Vagina (tissue), 2 donors: Measurements from ENCODE around the gene SRRT.

ENCODE experiments used
- POLR2A ChIP-seq, 2 donors: fragments of 450-650 bp; IDR thresholded peaks; one replicate each; pipeline ENCODE4 v1.6.1; 2017; ENCODE audit warnings: antibody characterized with exemption in 2 of 2, mild to moderate bottlenecking in 2 of 2, moderate library complexity in 2 of 2
- POLR2AphosphoS5 ChIP-seq, 2 donors: sonication (generic); formaldehyde crosslinking; IDR thresholded peaks; one replicate each; pipeline ENCODE4 v1.9.0; 2017; ENCODE audit warnings: antibody characterized with exemption in 2 of 2, mild to moderate bottlenecking in 2 of 2, low read depth in 1 of 2; ENCODE audit not compliant: insufficient read depth in 1 of 2
- TF ChIP-seq, protein P1 (sequence below), 3 experiments: fragments of 450-650 bp in 2 of 3; fragments of 200-600 bp in 1 of 3; sonication (generic) in 1 of 3; IDR thresholded peaks; one replicate each; pipeline ENCODE4 v1.5.1; 2017 to 2019; ENCODE audit warnings: antibody characterized with exemption in 3 of 3, mild to moderate bottlenecking in 2 of 3, moderate library complexity in 2 of 3

DNA sequence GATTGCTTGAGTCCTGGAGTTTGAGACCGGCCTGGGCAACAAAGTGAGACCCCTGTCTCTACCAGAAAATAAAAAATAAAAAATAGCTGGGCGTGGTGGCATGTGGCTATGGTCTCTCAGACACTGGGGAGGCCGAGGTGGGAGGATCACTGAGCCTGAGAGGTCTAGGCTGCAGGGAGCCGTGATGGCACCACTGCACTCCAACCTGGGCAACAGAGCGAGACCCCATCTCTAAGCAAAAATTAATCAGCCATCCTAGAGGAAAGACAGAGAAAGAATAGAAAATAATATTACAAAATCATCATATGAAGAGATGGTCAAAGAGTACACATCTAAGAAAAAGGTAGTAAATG lies 42.6 kb upstream of the SRRT start:
- TF ChIP-seq, protein P1, sequence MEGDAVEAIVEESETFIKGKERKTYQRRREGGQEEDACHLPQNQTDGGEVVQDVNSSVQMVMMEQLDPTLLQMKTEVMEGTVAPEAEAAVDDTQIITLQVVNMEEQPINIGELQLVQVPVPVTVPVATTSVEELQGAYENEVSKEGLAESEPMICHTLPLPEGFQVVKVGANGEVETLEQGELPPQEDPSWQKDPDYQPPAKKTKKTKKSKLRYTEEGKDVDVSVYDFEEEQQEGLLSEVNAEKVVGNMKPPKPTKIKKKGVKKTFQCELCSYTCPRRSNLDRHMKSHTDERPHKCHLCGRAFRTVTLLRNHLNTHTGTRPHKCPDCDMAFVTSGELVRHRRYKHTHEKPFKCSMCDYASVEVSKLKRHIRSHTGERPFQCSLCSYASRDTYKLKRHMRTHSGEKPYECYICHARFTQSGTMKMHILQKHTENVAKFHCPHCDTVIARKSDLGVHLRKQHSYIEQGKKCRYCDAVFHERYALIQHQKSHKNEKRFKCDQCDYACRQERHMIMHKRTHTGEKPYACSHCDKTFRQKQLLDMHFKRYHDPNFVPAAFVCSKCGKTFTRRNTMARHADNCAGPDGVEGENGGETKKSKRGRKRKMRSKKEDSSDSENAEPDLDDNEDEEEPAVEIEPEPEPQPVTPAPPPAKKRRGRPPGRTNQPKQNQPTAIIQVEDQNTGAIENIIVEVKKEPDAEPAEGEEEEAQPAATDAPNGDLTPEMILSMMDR (IDR thresholded peaks at IDR 0.05), result no peak
- no peak for TF ChIP-seq POLR2A (IDR thresholded peaks at IDR 0.05)
- no peak for TF ChIP-seq POLR2AphosphoS5 (IDR thresholded peaks at IDR 0.05; ENCODE audit: insufficient read depth in 1 of 2, low read depth in 1 of 2)
